Central memory CD8-positive, alpha-beta T cell (primary cell): ENCODE measurements around the gene CUL1.

Experiments used
- ATAC-seq: fragments of 150-1000 bp; cut with Tn5 transposase; replicated peaks from 2 replicates; pipeline ENCODE4 v1.10.0; 2022; ENCODE audit warnings: mild to moderate bottlenecking, moderate FRiP score, moderate number of reproducible peaks; ENCODE audit not compliant: poor library complexity, severe bottlenecking; ENCODE audit errors: extremely low read depth
- DNase-seq, 2 donors: peaks; one replicate each; pipeline ENCODE4 v3.0.0; 2021; ENCODE audit warnings: low spot score in 2 of 2
- H3K27ac Mint-ChIP-seq: one replicate; pipeline ENCODE4 v1.8.0; 2022; ENCODE audit warnings: low read depth, mild to moderate bottlenecking, moderate library complexity, mixed read lengths
- H3K27me3 Mint-ChIP-seq: one replicate; pipeline ENCODE4 v1.8.0; 2022; ENCODE audit warnings: mixed read lengths
- H3K36me3 Mint-ChIP-seq: one replicate; pipeline ENCODE4 v1.8.0; 2022; ENCODE audit warnings: mild to moderate bottlenecking, moderate library complexity, mixed read lengths; ENCODE audit not compliant: insufficient read depth
- H3K4me1 Mint-ChIP-seq: one replicate; pipeline ENCODE4 v1.8.0; 2022; ENCODE audit warnings: mixed read lengths
- H3K4me3 Mint-ChIP-seq: one replicate; pipeline ENCODE4 v1.8.0; 2022; ENCODE audit warnings: mild to moderate bottlenecking, moderate library complexity, mixed read lengths
- H3K9me3 Mint-ChIP-seq: one replicate; pipeline ENCODE4 v1.8.0; 2022; ENCODE audit warnings: mixed read lengths

CUL1 gene

GRCh38 chr7:148809856-148810255, 111.2 kb downstream of the CUL1 start:
- Mint-ChIP-seq H3K4me1 (no peaks in the 10 kb centered on the region), H3K27me3 (no peaks in the 10 kb centered on the region), H3K27ac (no peak overlapping the region), H3K9me3 (no peaks in the 10 kb centered on the region), H3K36me3 (peaks cover 13% of the 10 kb centered on the region), H3K4me3 (no peak overlapping the region)
- DNase-seq (no peak), ATAC-seq (no peak)

- no peak for ATAC-seq
- no peak overlapping the region for H3K4me3 Mint-ChIP-seq
- H3K9me3 Mint-ChIP-seq: no peaks in the 10 kb centered on the region
- no peak for DNase-seq
- no peaks in the 10 kb centered on the region for H3K4me1 Mint-ChIP-seq
- peak overlapping the region; percentile 67 for H3K27ac Mint-ChIP-seq
- H3K36me3 Mint-ChIP-seq: peaks cover 9% of the 10 kb centered on the region
- no peaks in the 10 kb centered on the region for H3K27me3 Mint-ChIP-seq
These were observed 113.2 kb downstream of the CUL1 start for GRCh38 chr7:148811892-148812291.

GRCh38 chr7:148813890-148814289, 115.2 kb downstream of the CUL1 start:
- Mint-ChIP-seq H3K27me3 (no peaks in the 10 kb centered on the region), H3K27ac (no peak overlapping the region), H3K4me3 (no peak overlapping the region), H3K4me1 (no peaks in the 10 kb centered on the region), H3K9me3 (no peaks in the 10 kb centered on the region), H3K36me3 (peaks cover 6% of the 10 kb centered on the region)
- no peak for ATAC-seq
- no peak for DNase-seq

- DNase-seq: no peak
- H3K27ac Mint-ChIP-seq: no peak overlapping the region
- H3K4me3 Mint-ChIP-seq: no peak overlapping the region
- no peaks in the 10 kb centered on the region for H3K9me3 Mint-ChIP-seq
- no peak for ATAC-seq
- peaks cover 3% of the 10 kb centered on the region for H3K36me3 Mint-ChIP-seq
- H3K4me1 Mint-ChIP-seq: no peaks in the 10 kb centered on the region
- H3K27me3 Mint-ChIP-seq: no peaks in the 10 kb centered on the region
These were observed 116.3 kb downstream of the CUL1 start for GRCh38 chr7:148814922-148815559.

GRCh38 chr7:148815612-148816011, 116.9 kb downstream of the CUL1 start:
- H3K4me1 Mint-ChIP-seq: no peaks in the 10 kb centered on the region
- no peak for ATAC-seq
- no peaks in the 10 kb centered on the region for H3K27me3 Mint-ChIP-seq

GRCh38 chr7:148819697-148820360, 121.1 kb downstream of the CUL1 start:
- no peaks in the 10 kb centered on the region for H3K4me1 Mint-ChIP-seq
- no peaks in the 10 kb centered on the region for H3K9me3 Mint-ChIP-seq
- H3K4me3 Mint-ChIP-seq: no peak overlapping the region
- H3K36me3 Mint-ChIP-seq: peaks cover 2% of the 10 kb centered on the region
- no peak overlapping the region for H3K27ac Mint-ChIP-seq
- no peak for DNase-seq
- no peak for ATAC-seq
- H3K27me3 Mint-ChIP-seq: no peaks in the 10 kb centered on the region

More at GRCh38 chr7:148815612-148816011, 116.9 kb downstream of the CUL1 start:
- Mint-ChIP-seq H3K36me3 (peaks cover 2% of the 10 kb centered on the region), H3K4me3 (no peak overlapping the region), H3K9me3 (no peaks in the 10 kb centered on the region), H3K27ac (no peak overlapping the region)
- DNase-seq: no peak

GRCh38 chr7:148821422-148821821, 122.7 kb downstream of the CUL1 start:
- Mint-ChIP-seq H3K27ac (no peak overlapping the region), H3K9me3 (no peaks in the 10 kb centered on the region), H3K27me3 (no peaks in the 10 kb centered on the region), H3K4me3 (no peak overlapping the region), H3K4me1 (no peaks in the 10 kb centered on the region), H3K36me3 (peaks cover 2% of the 10 kb centered on the region)
- ATAC-seq: no peak
- no peak for DNase-seq

- no peaks in the 10 kb centered on the region for H3K27me3 Mint-ChIP-seq
- no peaks in the 10 kb centered on the region for H3K4me1 Mint-ChIP-seq
- ATAC-seq (no peak), DNase-seq (no peak)
- peaks cover 5% of the 10 kb centered on the region for H3K36me3 Mint-ChIP-seq
- no peak overlapping the region for H3K4me3 Mint-ChIP-seq
- H3K9me3 Mint-ChIP-seq: no peaks in the 10 kb centered on the region
- no peak overlapping the region for H3K27ac Mint-ChIP-seq
These were observed 126.2 kb downstream of the CUL1 start for GRCh38 chr7:148824864-148825263.

GRCh38 chr7:148825338-148825737, 126.6 kb downstream of the CUL1 start:
- no peak overlapping the region for H3K4me3 Mint-ChIP-seq
- no peak overlapping the region for H3K27ac Mint-ChIP-seq
- H3K36me3 Mint-ChIP-seq: peaks cover 5% of the 10 kb centered on the region
- H3K27me3 Mint-ChIP-seq: no peaks in the 10 kb centered on the region
- no peaks in the 10 kb centered on the region for H3K9me3 Mint-ChIP-seq
- DNase-seq (no peak), ATAC-seq (no peak)
- H3K4me1 Mint-ChIP-seq: no peaks in the 10 kb centered on the region

GRCh38 chr7:148828965-148829364, 130.3 kb downstream of the CUL1 start:
- Mint-ChIP-seq H3K4me3 (no peak overlapping the region), H3K4me1 (no peaks in the 10 kb centered on the region), H3K27ac (no peak overlapping the region), H3K9me3 (no peaks in the 10 kb centered on the region), H3K36me3 (peaks cover 7% of the 10 kb centered on the region), H3K27me3 (no peaks in the 10 kb centered on the region)
- ATAC-seq (no peak), DNase-seq (no peak)

- Mint-ChIP-seq H3K27ac (no peak overlapping the region), H3K4me3 (no peak overlapping the region), H3K9me3 (no peaks in the 10 kb centered on the region), H3K27me3 (no peaks in the 10 kb centered on the region), H3K4me1 (no peaks in the 10 kb centered on the region), H3K36me3 (peaks cover 7% of the 10 kb centered on the region)
- ATAC-seq (no peak), DNase-seq (no peak)
These were observed 132.4 kb downstream of the CUL1 start for GRCh38 chr7:148830897-148831692.

GRCh38 chr7:148831782-148832181, 133.1 kb downstream of the CUL1 start:
- H3K36me3 Mint-ChIP-seq: peaks cover 7% of the 10 kb centered on the region
- DNase-seq (no peak), ATAC-seq (no peak)
- no peak overlapping the region for H3K27ac Mint-ChIP-seq
- no peak overlapping the region for H3K4me3 Mint-ChIP-seq
- no peaks in the 10 kb centered on the region for H3K27me3 Mint-ChIP-seq
- no peaks in the 10 kb centered on the region for H3K9me3 Mint-ChIP-seq
- H3K4me1 Mint-ChIP-seq: no peaks in the 10 kb centered on the region

GRCh38 chr7:148834605-148835004, 135.9 kb downstream of the CUL1 start:
- peaks cover 5% of the 10 kb centered on the region for H3K9me3 Mint-ChIP-seq
- peaks cover 7% of the 10 kb centered on the region for H3K36me3 Mint-ChIP-seq
- no peak for DNase-seq

More at GRCh38 chr7:148834605-148835004, 135.9 kb downstream of the CUL1 start:
- Mint-ChIP-seq H3K27me3 (no peaks in the 10 kb centered on the region), H3K4me1 (peaks cover 17% of the 10 kb centered on the region), H3K4me3 (no peak overlapping the region), H3K27ac (no peak overlapping the region)
- no peak for ATAC-seq
